ENCODE data around the gene TNFSF13.

Gene TNFSF13

GRCh38 chr17:7558544-7559319 lies at the start of gene TNFSF13:
TNFSF13 (plus strand) TSS chr17:7558750; CDS start chr17:7559040, 290 bp downstream.
- no peak for FAIRE-seq

DNA sequence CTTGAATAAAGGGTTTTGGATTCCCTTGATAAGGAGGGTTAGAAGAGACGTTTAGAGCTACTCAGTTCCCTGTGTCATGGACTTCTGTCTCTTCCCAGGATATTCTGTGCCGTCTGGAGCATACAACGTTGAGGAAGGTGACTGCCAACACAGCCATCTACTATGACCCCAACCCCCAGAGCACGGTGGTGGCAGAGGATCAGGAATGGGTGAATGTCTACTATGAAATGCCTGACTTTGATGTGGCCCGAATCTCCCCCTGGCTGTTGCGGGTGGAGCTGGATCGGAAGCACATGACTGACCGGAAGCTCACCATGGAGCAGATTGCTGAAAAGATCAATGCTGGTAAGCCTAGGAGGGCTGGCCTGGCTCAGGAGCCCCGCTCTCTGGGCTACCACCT lies 49.7 kb upstream of the TNFSF13 start:
- no peak for FAIRE-seq

DNA sequence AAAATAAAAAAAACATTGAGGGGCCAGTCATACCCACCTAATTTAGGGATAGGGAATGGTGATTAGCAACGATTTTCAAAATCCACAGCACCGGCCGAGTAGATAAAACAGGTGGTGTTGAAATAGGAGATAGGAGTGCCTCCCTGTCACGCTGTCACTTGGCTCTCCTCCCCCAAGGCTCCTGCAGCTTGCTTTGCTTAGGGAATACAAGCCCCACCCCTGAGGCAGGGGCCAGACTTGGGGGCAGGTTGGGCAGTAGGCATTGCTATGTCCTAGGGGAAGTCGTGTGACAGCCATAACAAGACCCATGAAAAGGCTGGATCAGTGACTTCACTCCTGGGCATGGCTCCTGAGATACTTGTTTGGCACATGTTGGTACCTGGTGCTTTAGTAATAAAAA lies 48.6 kb upstream of the TNFSF13 start:
- no peak for FAIRE-seq

GRCh38 chr17:7511108-7511507 lies 47.4 kb upstream of the TNFSF13 start:
- FAIRE-seq = no peak

GRCh38 chr17:7512105-7512504 lies 46.4 kb upstream of the TNFSF13 start:
- no peak for FAIRE-seq

DNA sequence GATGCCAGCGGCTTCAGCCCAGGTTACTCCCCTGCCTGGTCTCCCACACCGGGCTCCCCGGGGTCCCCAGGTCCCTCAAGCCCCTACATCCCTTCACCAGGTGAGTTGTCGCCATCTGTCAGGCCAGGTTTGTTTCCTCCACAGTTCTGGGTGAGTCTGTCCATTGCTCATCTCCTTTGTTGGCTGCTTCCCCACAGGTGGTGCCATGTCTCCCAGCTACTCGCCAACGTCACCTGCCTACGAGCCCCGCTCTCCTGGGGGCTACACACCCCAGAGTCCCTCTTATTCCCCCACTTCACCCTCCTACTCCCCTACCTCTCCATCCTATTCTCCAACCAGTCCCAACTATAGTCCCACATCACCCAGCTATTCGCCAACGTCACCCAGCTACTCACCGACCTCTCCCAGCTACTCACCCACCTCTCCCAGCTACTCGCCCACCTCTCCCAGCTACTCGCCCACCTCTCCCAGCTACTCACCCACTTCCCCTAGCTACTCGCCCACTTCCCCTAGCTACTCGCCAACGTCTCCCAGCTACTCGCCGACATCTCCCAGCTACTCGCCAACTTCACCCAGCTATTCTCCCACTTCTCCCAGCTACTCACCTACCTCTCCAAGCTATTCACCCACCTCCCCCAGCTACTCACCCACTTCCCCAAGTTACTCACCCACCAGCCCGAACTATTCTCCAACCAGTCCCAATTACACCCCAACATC lies 45.6 kb upstream of the TNFSF13 start:
- FAIRE-seq = no peak

- FAIRE-seq = no peak
These were observed 44.6 kb upstream of the TNFSF13 start for GRCh38 chr17:7513850-7514419.

- FAIRE-seq = no peak
These were observed 42.5 kb upstream of the TNFSF13 start for GRCh38 chr17:7515911-7516610.

GRCh38 chr17:7523033-7523432 lies 35.5 kb upstream of the TNFSF13 start:
- no peak for FAIRE-seq

DNA sequence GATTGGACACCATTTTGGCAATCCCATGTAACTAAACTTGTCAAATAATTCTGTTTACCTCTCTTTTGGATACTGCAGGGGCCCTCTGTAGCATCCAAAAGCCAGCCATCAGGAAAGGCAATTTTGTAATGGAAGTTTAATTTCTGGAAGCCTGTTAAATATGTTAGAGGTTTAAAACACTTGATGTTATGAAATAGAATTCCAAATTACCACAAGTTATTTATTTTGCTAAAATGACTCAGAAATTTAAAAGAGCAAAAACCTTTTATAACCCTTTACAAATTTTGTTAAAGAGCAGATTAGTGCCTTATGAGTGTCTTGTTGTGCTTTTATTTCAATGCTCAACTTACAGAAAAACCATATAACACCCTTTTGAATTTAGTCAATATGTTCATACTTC lies 29.7 kb upstream of the TNFSF13 start:
- no peak for FAIRE-seq

GRCh38 chr17:7530023-7530900 lies 28.3 kb upstream of the TNFSF13 start:
- FAIRE-seq = no peak

DNA sequence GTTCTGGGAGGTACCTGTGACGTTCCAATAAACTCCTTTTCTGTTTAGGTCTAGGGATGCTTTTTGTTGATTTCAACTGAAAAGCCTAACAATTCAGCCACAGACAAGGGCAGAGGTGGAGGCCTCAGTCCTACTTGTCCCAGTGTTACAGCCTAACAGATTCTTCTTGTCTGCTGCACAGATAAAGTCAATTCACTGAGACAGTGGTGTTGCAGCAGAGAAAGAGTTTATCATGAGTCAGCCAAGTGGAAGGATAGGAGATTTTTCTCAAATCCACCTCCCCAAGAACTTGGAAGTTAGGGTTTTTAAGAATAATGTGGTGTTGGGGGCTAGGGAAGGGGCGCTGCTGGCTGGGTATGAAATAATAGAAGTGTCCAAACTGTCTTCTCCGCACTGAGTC lies 20.5 kb upstream of the TNFSF13 start:
- no peak for FAIRE-seq

DNA sequence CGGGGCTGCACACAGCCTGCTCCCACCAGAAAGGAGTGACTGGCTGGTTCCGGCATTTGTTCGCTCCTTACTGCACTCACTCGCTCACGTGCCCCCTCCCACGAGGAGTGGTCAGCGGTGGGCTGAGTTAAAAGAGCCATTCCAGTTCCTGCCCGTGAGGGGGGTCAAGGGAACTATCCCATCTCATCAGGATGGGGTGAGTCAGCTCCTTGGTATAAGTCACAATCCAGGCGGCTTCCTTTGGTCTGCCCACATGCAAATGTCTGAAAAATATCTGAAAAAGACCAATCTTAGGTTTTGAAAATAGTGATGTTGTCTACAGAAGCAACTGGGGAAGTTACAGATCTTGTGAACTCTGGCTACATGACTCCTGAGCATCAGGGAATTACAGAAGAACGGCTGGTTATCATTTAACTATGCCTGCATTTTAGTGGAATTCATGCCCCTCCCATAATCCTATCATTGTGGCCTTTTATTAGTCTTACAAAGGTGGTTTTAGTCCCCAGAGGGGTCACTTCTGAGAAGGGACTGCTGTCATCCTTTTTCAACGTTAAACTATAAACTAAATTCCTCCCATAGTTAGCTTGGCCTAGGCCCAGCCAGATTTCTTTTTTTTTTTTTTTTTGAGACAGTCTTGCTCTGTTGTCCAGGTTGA lies 19.5 kb upstream of the TNFSF13 start:
- FAIRE-seq = no peak

DNA sequence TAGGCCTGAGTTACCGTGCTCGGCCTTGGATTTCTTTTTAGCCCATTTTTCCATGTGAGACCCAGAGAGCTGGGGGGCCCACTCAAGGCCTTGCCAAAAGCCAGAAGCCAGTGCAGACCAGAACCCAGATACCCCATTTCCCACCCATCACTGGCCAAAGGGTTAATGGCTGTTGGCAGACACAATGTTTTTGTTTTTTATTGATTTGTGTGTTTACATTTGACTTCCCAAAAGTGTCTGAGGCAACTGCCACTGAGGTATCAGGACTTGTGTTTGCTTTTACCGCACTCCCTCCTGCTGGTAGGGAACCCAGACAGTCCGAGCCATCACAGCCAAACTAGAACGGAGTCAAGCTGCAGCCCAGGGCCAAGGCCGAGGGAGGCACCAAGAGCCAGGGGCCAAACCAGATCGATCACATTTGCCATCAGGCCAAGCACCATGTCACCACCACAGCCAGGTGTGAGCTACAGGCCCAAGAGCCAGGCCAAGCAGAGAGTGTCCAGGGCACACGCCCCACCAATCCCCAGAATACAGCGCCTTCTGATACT lies 17.4 kb upstream of the TNFSF13 start:
- FAIRE-seq = no peak

GRCh38 chr17:7544911-7545310 lies 13.6 kb upstream of the TNFSF13 start:
- no peak for FAIRE-seq

GRCh38 chr17:7548585-7549400 lies 9.8 kb upstream of the TNFSF13 start, which contains the start of gene TNFSF12:
TNFSF12 (plus strand) TSS chr17:7549058; CDS start chr17:7549154, 96 bp downstream.
- no peak for FAIRE-seq

DNA sequence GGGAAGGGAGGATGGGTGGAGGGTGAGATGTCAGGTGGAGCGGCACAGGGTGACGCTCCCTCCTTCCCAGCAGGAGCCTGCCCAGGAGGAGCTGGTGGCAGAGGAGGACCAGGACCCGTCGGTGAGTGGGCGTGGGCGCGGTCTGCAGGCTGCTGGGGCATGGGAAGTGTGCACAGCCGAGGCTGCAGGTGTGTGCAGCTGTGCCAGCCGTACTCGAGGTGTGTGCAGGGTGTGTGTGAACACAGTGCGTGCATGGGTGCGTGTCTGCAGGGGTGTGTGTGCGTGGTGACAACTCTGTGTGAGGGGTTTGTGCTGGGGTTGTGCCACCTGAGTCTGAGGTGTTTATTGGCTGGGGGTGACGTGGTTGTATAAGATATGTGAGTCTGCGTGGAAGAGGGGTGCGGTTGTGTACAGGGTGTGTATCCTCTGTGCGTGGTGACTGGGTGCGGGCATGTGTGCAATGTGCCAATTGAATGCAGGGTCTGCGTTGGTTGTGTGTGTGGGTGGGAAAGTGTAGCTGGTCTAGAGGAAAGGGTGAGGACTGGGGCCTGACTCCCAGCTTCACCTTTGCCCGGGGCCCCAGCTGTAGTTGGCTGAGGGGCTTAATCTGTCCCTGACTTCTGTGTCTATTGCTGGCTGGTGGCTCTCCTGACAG lies 9.0 kb upstream of the TNFSF13 start:
- no peak for FAIRE-seq

GRCh38 chr17:7550344-7550743 lies 8.2 kb upstream of the TNFSF13 start:
- no peak for FAIRE-seq

DNA sequence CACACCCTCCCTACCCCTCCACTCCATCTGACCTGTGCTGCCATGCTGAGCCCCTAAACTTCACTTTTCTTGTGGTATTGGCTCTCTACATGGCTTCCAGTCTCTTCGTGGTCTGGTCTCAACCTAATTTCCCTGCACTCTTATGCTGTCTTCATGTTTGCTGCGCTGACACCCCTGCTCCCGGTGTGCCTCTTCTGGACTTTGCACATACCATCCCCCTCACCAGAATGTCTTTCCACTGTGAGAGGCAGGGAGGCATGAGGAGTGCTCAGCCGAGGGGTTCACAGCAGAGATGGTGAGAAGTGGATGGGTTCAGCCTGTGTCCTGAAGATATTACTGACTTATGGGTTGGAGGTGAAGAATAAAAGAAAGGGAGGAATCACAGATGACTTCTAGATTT lies 7.2 kb upstream of the TNFSF13 start:
- no peak for FAIRE-seq

- no peak for FAIRE-seq
These were observed 5.9 kb upstream of the TNFSF13 start for GRCh38 chr17:7552621-7553051.

Measured in G401.6 (cell line).